Tibial nerve (tissue), 4 donors: ENCODE measurements around the gene TUSC2. TPM values are rescaled to one million over a fixed set of nuclear protein-coding genes. Genes with fewer than 3 reads are reported as not detected.
A peak's percentile ranks its signal among the peaks of the same experiment; 100 is the strongest.

ENCODE experiments used
- DNase-seq, 2 donors: peaks; one replicate each; pipeline ENCODE4 v3.0.0-alpha.2; 2019; ENCODE audit warnings: low spot score in 2 of 2
- H3K27ac ChIP-seq, 4 donors: fragments of 200-600 bp; sonication (generic) in 3 of 4; one replicate each; pipeline ENCODE4 v1.5.1; 2017 to 2019; ENCODE audit warnings: mild to moderate bottlenecking in 1 of 4
- H3K27me3 ChIP-seq, 2 donors: fragments of 200-600 bp; sonication (generic) in 1 of 2; one replicate each; pipeline versions ENCODE4 v1.5.1 to v1.6.0; 2017 to 2019
- H3K36me3 ChIP-seq, 3 donors: fragments of 200-600 bp; sonication (generic); one replicate each; pipeline ENCODE4 v1.5.1; 2018 to 2019
- H3K4me1 ChIP-seq, 4 donors: fragments of 200-600 bp; sonication (generic) in 3 of 4; one replicate each; pipeline ENCODE4 v1.5.1; 2017 to 2019
- H3K4me3 ChIP-seq, 4 donors: fragments of 200-600 bp; sonication (generic) in 3 of 4; one replicate each; pipeline ENCODE4 v1.5.1; 2017 to 2019; ENCODE audit warnings: mild to moderate bottlenecking in 1 of 4, moderate library complexity in 1 of 4
- H3K9me3 ChIP-seq, 4 donors: fragments of 200-600 bp; sonication (generic) in 3 of 4; one replicate each; pipeline ENCODE4 v1.5.1; 2017 to 2019
- EP300 ChIP-seq, 2 donors: sonication (generic); formaldehyde crosslinking; IDR thresholded peaks; one replicate each; pipeline ENCODE4 v1.6.1; 2017; ENCODE audit warnings: antibody characterized with exemption in 2 of 2, mild to moderate bottlenecking in 1 of 2
- POLR2A ChIP-seq, 2 donors: fragments of 450-650 bp; IDR thresholded peaks; one replicate each; pipeline ENCODE4 v1.6.1; 2017; ENCODE audit warnings: antibody characterized with exemption in 2 of 2, mild to moderate bottlenecking in 2 of 2, moderate library complexity in 2 of 2
- WGBS, 2 donors: methylation state at CpG; one replicate each; pipeline ENCODE4 v1.1.5; 2018; 5-methylcytosine and 5-hydroxymethylcytosine counted together
- total RNA-seq, 4 donors: library from RNA; depleted of rRNA; stranded (reverse); fragments of >200 nt; gene quantifications; one replicate each; pipeline ENCODE4 v1.1.0, GENCODE V29; 2016
- TF ChIP-seq, protein P1 (sequence below), 5 experiments: fragments of 200-600 bp in 3 of 5; fragments of 450-650 bp in 2 of 5; sonication (generic) in 3 of 5; IDR thresholded peaks; one replicate each; pipeline ENCODE4 v1.5.1; 2016 to 2019; ENCODE audit warnings: antibody characterized with exemption in 5 of 5, mild to moderate bottlenecking in 3 of 5, moderate library complexity in 2 of 5

The TUSC2 gene
- total RNA-seq, 4 donors from 2014 or later, result 19.0 to 31.9 (median 20.8) TPM

DNA sequence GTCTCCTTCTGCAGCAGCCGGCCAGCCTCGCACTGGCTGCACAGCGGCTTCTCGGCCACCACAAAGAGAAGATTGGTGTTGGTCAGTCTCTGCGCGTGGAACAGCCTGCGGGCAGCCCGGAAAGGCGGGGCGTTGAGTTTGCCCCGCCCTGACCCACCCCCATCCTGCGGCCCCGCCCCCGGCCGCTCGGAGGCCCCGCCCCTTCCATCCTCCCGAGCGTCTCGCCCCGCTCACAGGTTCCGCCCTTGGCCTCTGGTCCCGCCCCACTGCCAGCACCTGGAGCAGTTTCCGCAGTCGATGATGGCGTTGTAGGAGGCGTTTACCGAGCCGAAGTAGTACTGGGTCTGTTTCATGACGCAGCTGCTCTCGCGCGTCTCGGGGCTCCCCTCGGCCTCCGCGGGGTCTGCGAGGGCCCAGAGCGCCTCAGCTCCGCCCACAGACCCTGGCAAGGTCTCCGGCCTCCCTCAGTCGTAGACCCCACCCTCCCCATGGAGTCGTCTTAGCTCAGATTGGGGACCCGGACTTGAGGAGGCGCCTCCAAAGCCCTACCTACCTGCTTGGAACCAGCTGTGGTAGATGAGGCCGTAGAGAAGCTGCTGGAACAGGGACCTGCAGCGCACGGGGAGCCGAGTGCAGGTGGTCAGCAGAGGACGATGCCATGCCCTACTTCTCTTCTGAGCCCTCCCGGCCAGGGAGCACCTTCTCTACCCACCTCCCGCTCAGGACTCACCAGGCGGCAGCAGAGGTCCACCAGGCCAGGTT, 37.2 kb upstream of the TUSC2 start:
- H3K4me3 ChIP-seq, result peak overlapping the region; percentile 42 to 67 (median 64)

DNA sequence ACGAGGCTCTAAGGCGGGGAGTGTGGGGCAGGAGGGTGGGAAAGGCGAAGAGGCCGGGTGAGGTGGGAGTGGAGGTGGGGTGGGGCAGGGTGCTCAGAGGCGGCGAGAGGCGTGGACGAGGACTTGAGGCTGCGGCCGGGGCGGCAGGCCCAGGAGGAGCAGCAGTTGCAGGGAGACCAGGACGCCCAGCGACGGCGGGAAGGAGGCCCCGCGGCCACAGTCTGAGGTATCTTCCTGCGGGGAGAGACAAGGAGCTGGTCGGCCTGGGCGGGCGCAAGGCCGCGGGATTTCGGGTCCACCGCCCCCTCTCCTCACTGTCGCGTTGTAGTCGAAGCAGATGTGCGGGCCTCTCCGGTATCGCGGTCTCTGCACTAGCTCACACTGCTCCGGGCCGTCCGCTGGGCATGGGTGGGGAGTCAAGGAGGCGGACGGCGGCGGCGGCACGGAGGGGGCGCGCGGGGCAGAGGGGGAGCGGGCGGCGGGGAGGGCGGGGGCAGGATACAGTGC, 36.6 kb upstream of the TUSC2 start:
- no peak for DNase-seq
- peak overlapping the region; percentile 38 to 68 (median 60) for H3K27ac ChIP-seq
- TF ChIP-seq EP300 (IDR thresholded peaks at IDR 0.05) (no peak), POLR2A (IDR thresholded peaks at IDR 0.05) (no peak)
- TF ChIP-seq, protein P1, sequence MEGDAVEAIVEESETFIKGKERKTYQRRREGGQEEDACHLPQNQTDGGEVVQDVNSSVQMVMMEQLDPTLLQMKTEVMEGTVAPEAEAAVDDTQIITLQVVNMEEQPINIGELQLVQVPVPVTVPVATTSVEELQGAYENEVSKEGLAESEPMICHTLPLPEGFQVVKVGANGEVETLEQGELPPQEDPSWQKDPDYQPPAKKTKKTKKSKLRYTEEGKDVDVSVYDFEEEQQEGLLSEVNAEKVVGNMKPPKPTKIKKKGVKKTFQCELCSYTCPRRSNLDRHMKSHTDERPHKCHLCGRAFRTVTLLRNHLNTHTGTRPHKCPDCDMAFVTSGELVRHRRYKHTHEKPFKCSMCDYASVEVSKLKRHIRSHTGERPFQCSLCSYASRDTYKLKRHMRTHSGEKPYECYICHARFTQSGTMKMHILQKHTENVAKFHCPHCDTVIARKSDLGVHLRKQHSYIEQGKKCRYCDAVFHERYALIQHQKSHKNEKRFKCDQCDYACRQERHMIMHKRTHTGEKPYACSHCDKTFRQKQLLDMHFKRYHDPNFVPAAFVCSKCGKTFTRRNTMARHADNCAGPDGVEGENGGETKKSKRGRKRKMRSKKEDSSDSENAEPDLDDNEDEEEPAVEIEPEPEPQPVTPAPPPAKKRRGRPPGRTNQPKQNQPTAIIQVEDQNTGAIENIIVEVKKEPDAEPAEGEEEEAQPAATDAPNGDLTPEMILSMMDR (IDR thresholded peaks at IDR 0.05), result no peak
- H3K4me3 ChIP-seq, result peak overlapping the region; percentile 42 to 67 (median 64)
- H3K27me3 ChIP-seq, result no peaks in the 10 kb centered on the region
- no peaks in the 10 kb centered on the region for H3K9me3 ChIP-seq
- H3K4me1 ChIP-seq, result peaks cover 0 to 19% (median 13%) of the 10 kb centered on the region in 4 donors
- 9 to 19% methylated on average over 27 to 30 of the region's 48 CpGs for WGBS, 2 donors
- H3K36me3 ChIP-seq, result no peaks in the 10 kb centered on the region

More for the DNA sequence above, 37.2 kb upstream of the TUSC2 start:
- no peaks in the 10 kb centered on the region for H3K36me3 ChIP-seq
- H3K9me3 ChIP-seq, result no peaks in the 10 kb centered on the region
- TF ChIP-seq, protein P1 (IDR thresholded peaks at IDR 0.05), result no peak
- peak in 1 of 2 donors; percentile 39 for TF ChIP-seq EP300 (IDR thresholded peaks at IDR 0.05)
- peak in 1 of 2 donors; percentile 27 for TF ChIP-seq POLR2A (IDR thresholded peaks at IDR 0.05)
- H3K27ac ChIP-seq, result peak overlapping the region; percentile 38 to 76 (median 65)
- WGBS, 2 donors, result 8 to 13% methylated on average over 8 to 43 of the region's 53 CpGs
- DNase-seq, result peak; percentile 72 to 75
- peaks cover 0 to 19% (median 13%) of the 10 kb centered on the region in 4 donors for H3K4me1 ChIP-seq
- H3K27me3 ChIP-seq, result no peaks in the 10 kb centered on the region

DNA sequence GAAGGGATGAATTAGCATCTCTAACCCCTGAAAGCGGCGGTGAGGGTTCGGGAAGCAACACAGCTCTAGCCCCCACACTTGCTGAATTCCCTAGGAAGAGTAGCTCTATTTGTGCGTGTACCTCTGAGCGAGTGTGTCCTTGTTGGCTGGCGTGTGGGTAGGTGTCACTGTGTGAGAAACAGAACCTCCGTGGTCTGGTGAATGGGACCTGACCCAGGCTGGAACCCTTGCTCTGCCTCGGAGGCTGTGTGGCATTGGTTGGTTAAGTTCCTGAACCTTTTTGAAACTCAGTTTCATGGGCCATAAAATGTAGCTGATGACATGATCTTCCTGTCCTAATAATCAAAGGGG, 31.7 kb upstream of the TUSC2 start:
- Histone ChIP-seq H3K4me1 (peaks cover 8 to 47% (median 40%) of the 10 kb centered on the region in 4 donors), H3K9me3 (no peaks in the 10 kb centered on the region), H3K27me3 (no peaks in the 10 kb centered on the region), H3K4me3 (peak overlapping the region in 3 of 4 donors; percentile 82 to 98 (median 89)), H3K36me3 (peaks cover 0 to 30% (median 6%) of the 10 kb centered on the region in 3 donors), H3K27ac (no peak overlapping the region)
- no peak for DNase-seq
- 13 to 15% methylated on average over 7 to 8 of the region's 8 CpGs for WGBS, 2 donors
- TF ChIP-seq EP300 (IDR thresholded peaks at IDR 0.05), result no peak
- TF ChIP-seq, protein P1 (IDR thresholded peaks at IDR 0.05), result no peak
- TF ChIP-seq POLR2A (IDR thresholded peaks at IDR 0.05), result no peak

DNA sequence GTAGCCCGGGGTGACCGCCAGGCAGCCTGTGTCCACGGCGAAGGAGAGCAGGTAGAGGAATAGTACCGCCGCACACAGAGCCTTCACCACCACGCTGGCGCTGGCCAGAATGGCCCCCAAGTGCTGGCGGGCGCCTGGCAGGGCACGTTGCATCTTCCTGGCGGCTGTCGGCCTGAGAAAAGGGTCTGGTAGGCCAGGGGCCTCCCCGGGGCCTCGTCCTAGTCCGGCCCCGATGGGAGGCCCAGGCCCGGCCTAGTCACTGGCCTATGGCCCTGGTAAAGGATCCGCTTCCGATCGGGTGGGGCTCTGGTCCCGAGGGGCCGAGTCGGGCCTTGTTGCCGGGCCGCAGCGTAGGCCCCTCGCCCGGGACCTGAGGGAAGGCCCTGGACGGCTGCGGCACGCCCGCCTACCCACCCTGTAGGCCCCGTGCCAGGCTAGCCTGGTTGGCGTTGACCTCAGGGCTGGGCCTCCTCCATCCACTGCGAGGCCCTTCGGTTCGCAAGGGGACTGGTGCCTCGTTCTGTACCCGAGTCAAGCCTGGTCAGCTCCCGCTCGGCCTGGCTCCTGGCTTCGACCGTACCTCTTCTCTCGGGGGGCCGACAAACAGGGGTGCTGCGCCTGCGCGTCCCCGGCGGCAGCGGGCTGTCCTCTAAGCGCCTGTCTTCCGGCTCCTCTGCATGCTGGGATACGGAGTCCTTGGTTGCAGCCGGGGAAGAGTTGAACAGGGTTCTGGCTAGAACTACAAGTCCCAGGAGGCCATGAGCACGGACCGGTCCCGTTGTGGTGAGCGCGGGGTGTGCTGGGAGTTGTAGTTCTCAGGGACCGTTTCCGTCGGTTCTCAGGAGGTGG, 31.1 kb upstream of the TUSC2 start, which contains the start of gene TMEM115:
TMEM115 (minus strand) TSS at position 611 of the 849 bp plus-strand sequence; CDS start at position 153, 458 bp downstream.
- H3K27ac ChIP-seq, result peak within 1 kb of the TSS; percentile 69 to 97 (median 94)
- peak within 1 kb of the TSS; percentile 82 to 98 (median 91) for H3K4me3 ChIP-seq
- DNase-seq, result peak; percentile 94 to 97
- H3K9me3 ChIP-seq, result no peaks in the 10 kb centered on the region
- peaks cover 0 to 36% (median 12%) of the 10 kb centered on the region in 3 donors for H3K36me3 ChIP-seq
- WGBS, 2 donors, result 1 to 5% methylated on average over 14 to 50 of the region's 64 CpGs
- H3K27me3 ChIP-seq, result no peaks in the 10 kb centered on the region
- H3K4me1 ChIP-seq, result peaks cover 8 to 46% (median 34%) of the 10 kb centered on the region in 4 donors
- peak; percentile 90 to 95 for TF ChIP-seq EP300 (IDR thresholded peaks at IDR 0.05)
- TF ChIP-seq, protein P1 (IDR thresholded peaks at IDR 0.05), result peak in 1 of 5 experiments; percentile 43
- peak in 1 of 2 donors; percentile 73 for TF ChIP-seq POLR2A (IDR thresholded peaks at IDR 0.05)
